Ascending aorta (tissue), 2 donors: ENCODE measurements around the gene SEPTIN8. TPM values are rescaled to one million over a fixed set of nuclear protein-coding genes. Genes with fewer than 3 reads are reported as not detected.

Experiments
- DNase-seq, 2 donors: peaks; one replicate each; pipeline ENCODE4 v3.0.0-alpha.2; 2019; ENCODE audit warnings: low spot score in 2 of 2
- H3K27ac ChIP-seq, 2 donors: fragments of 200-600 bp; sonication (generic); one replicate each; pipeline ENCODE4 v1.5.1; 2016 to 2017; ENCODE audit warnings: mild to moderate bottlenecking in 1 of 2
- H3K27me3 ChIP-seq: fragments of 200-600 bp; sonication (generic); one replicate; pipeline ENCODE4 v1.5.1; 2017
- H3K36me3 ChIP-seq, 2 donors: fragments of 200-600 bp; sonication (generic); one replicate each; pipeline ENCODE4 v1.5.1; 2016
- H3K4me1 ChIP-seq, 2 donors: fragments of 200-600 bp; sonication (generic); one replicate each; pipeline ENCODE4 v1.5.1; 2016 to 2017; ENCODE audit warnings: mild to moderate bottlenecking in 1 of 2
- H3K4me3 ChIP-seq, 2 donors: fragments of 200-600 bp; sonication (generic); one replicate each; pipeline ENCODE4 v1.5.1; 2016 to 2017; ENCODE audit warnings: mild to moderate bottlenecking in 1 of 2
- H3K9me3 ChIP-seq, 2 donors: fragments of 200-600 bp; sonication (generic); one replicate each; pipeline ENCODE4 v1.5.1; 2016
- CTCF ChIP-seq, 3 experiments: fragments of 200-600 bp in 2 of 3; fragments of 450-650 bp in 1 of 3; sonication (generic) in 2 of 3; IDR thresholded peaks; one replicate each; pipeline ENCODE4 v1.5.1; 2016 to 2019; ENCODE audit warnings: antibody characterized with exemption in 3 of 3, mild to moderate bottlenecking in 1 of 3, moderate library complexity in 1 of 3
- intact Hi-C: fragments of 100-400 bp; cut with DNase I; formaldehyde crosslinking; loops from one replicate; pipeline ENCODE4 v1.15.1; 2023
- total RNA-seq: library from RNA; depleted of rRNA; stranded (reverse); fragments of >200 nt; gene quantifications from one replicate; pipeline ENCODE4 v1.1.0, GENCODE V29; 2016

The SEPTIN8 gene
- total RNA-seq, 1 donor from 2014 or later = 113 TPM

DNA sequence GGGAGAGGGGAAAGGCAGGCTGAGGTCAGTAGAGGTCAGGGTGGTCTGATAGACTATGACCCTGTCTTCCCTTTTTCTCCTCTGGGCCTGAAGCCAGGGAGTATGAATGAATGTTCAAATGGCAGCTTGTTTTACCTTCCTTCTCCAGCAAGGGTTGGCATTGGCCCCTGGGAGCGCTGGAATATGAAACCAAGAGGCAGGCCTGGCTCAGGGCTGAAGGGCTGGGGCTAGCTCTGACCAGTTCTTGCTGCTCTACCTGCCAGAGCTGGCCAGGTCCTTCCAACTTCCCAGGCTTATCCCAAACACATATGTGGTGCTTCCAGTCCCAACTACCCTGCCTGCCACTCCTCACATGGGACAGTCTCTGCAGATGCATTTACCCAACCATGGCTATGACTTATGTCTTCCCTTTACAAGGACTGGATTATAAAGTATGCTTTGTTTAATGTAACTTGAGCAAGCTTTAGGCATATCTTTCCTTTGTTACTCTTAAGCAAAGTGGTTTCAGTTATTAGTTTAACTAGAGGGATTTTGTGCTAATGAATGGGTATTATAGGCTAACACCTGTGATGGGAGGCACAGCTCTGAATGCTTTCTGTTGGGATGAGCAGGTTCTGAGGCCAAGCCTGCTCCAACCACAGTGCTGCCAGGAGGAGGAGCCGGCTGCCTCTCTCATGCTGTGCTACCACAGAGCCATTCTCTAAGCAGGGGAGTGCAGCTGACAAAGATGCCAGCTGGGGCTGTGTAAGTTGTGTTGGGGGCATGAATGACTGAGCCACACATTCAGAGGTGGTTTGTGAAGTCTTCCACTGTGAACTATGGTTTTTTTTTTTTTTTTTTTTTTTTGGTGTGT, 23.7 kb downstream of the SEPTIN8 start:
- intact Hi-C loops = no loop called here
- H3K36me3 ChIP-seq = peaks cover 8 to 12% of the 10 kb centered on the region in 2 donors
- no peak for DNase-seq
- H3K27me3 ChIP-seq = no peaks in the 10 kb centered on the region
- H3K9me3 ChIP-seq = no peaks in the 10 kb centered on the region
- no peak overlapping the region for H3K4me3 ChIP-seq
- no peak overlapping the region for H3K27ac ChIP-seq
- no peaks in the 10 kb centered on the region for H3K4me1 ChIP-seq
- peak in 1 of 3 experiments; percentile 15 for TF ChIP-seq CTCF (IDR thresholded peaks at IDR 0.05)

DNA sequence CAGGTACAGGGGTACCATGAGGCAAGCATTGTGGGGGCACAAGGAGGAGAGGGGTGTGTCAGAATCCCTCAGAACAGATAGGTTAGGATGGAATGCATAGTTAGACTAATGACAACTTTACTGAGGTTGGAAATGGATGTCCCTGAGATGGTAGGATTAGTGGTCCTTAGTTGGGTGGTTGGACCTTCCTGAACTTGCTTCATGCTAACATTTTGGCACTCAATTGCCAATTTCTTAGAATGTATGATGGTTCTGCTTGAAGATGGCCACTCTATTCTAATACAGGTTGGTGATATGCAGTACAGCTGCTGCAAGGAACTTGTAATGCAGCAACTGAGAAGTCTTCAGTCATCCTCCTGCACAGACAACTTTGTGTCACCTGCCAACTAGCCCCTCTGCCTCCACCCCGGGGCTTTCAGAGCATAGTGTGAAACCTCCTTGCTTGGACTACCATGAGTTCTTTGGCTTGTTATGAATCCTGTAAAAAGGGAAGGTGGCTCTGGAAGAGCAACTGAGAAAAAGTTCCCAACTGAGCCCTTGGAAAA, 24.4 kb downstream of the SEPTIN8 start:
- DNase-seq = no peak
- no peaks in the 10 kb centered on the region for H3K9me3 ChIP-seq
- H3K36me3 ChIP-seq = peaks cover 2 to 5% of the 10 kb centered on the region in 2 donors
- TF ChIP-seq CTCF (IDR thresholded peaks at IDR 0.05) = no peak
- no peak overlapping the region for H3K27ac ChIP-seq
- intact Hi-C loops = no loop called here
- no peaks in the 10 kb centered on the region for H3K27me3 ChIP-seq
- H3K4me1 ChIP-seq = no peaks in the 10 kb centered on the region
- H3K4me3 ChIP-seq = no peak overlapping the region

GRCh38 chr5:132751971-132752580, 25.0 kb downstream of the SEPTIN8 start:
- H3K27me3 ChIP-seq = no peaks in the 10 kb centered on the region
- intact Hi-C loops = no loop called here
- no peak for TF ChIP-seq CTCF (IDR thresholded peaks at IDR 0.05)
- no peak overlapping the region for H3K4me3 ChIP-seq
- peaks cover 2 to 3% of the 10 kb centered on the region in 2 donors for H3K4me1 ChIP-seq
- H3K36me3 ChIP-seq = no peaks in the 10 kb centered on the region
- no peak overlapping the region for H3K27ac ChIP-seq
- no peak for DNase-seq
- H3K9me3 ChIP-seq = no peaks in the 10 kb centered on the region

GRCh38 chr5:132751444-132751843, 25.6 kb downstream of the SEPTIN8 start:
- H3K4me1 ChIP-seq = peaks cover 3 to 4% of the 10 kb centered on the region in 2 donors
- no peak overlapping the region for H3K27ac ChIP-seq
- no peaks in the 10 kb centered on the region for H3K27me3 ChIP-seq
- no peaks in the 10 kb centered on the region for H3K9me3 ChIP-seq
- DNase-seq = no peak
- H3K4me3 ChIP-seq = no peak overlapping the region
- intact Hi-C loops = no loop called here
- no peak for TF ChIP-seq CTCF (IDR thresholded peaks at IDR 0.05)
- no peaks in the 10 kb centered on the region for H3K36me3 ChIP-seq

- TF ChIP-seq CTCF (IDR thresholded peaks at IDR 0.05) = no peak
- Histone ChIP-seq H3K27ac (no peak overlapping the region), H3K36me3 (no peaks in the 10 kb centered on the region), H3K9me3 (no peaks in the 10 kb centered on the region), H3K4me1 (peaks cover 3 to 4% of the 10 kb centered on the region in 2 donors), H3K4me3 (no peak overlapping the region), H3K27me3 (no peaks in the 10 kb centered on the region)
- intact Hi-C loops = no loop called here
- DNase-seq = no peak
These were observed 26.4 kb downstream of the SEPTIN8 start for GRCh38 chr5:132750471-132751230.
